ENCODE measurements around the gene CEACAM19. TPM values are rescaled to one million over a fixed set of nuclear protein-coding genes. Genes with fewer than 3 reads are reported as not detected.
A peak's percentile ranks its signal among the peaks of the same experiment; 100 is the strongest.

CEACAM19 gene
- total and polyA plus RNA-seq, 2 of the 13 experiments (the other 11 are each of a cell fraction or from before 2014, with no cell fraction given) = 1.3 to 4.0 TPM

DNA sequence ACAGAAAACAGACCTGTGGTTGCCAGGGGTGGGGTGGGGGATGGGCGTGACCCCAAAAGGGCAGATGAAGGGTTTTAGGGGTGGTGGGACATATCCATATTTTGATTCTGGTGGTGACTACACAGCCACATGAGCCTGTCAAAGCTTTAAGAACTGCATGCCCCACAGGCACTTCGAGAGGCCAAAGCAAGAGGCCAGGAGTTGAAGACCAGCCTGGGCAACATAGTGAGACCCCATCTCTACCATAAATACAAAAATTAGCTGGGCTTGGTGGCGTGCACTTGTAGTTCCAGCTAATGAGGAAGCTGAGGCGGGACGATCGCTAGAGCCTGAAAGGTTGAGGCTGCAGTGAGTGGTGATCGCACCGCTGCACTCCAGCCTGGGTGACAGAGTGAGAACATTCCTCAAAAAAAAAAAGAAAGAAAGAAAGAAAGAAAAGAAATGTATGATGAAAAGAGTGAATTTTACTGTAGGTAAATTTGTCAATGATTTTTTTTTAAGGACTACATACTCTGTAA is 58.3 kb downstream of the CEACAM19 start:
- Histone ChIP-seq H3K27me3 (ENCODE audit: control insufficient read depth in 1 of 2, insufficient read depth in 2 of 2, low read length in 2 of 2) (no peaks in the 10 kb centered on the region), H4K20me1 (ENCODE audit: insufficient read depth, low read length) (no peaks in the 10 kb centered on the region), H3K9ac (ENCODE audit: insufficient read depth, low read depth, low read length) (no peak overlapping the region), H3K4me3 (replicated peaks in 1 of 3; ENCODE audit: insufficient read depth in 1 of 3, low read depth in 2 of 3, low read length in 3 of 3) (no peak overlapping the region), H3K4me1 (ENCODE audit: insufficient read depth, low read length) (peaks cover 49% of the 10 kb centered on the region), H3K4me2 (ENCODE audit: low read depth, low read length) (no peak overlapping the region), H2AFZ (ENCODE audit: low read length) (no peak overlapping the region), H3K79me2 (ENCODE audit: insufficient read depth, low read length) (no peaks in the 10 kb centered on the region), H3K9me3 (ENCODE audit: low read length) (no peaks in the 10 kb centered on the region), H3K27ac (ENCODE audit: extremely low read length, insufficient read depth, low read length) (no peak overlapping the region), H3K36me3 (replicated peaks in 1 of 2; ENCODE audit: control insufficient read depth in 1 of 2, insufficient read depth in 2 of 2, low read length in 2 of 2) (no peaks in the 10 kb centered on the region)
- DNase-seq (ENCODE audit: low spot score) = no peak
- POLR2A ChIA-PET = interaction anchor here (2.3 kb wide), 1 partner anchor 12 kb away, joined by 8 read pairs; no protein-coding TSS in a partner anchor
- in situ Hi-C loops (cut with HindIII; ENCODE audit: extremely low pct_ligation_motif_present, low pct_unique_long_range_greater_than_20kb) (no loop called here), intact Hi-C loops (cut with micrococcal nuclease; ENCODE audit: unreplicated experiment) (no loop called here)
- CTCF ChIA-PET (ENCODE audit: low intra/inter-chr PET ratio, low total read pairs) = no interaction called here
- no peak for ATAC-seq
- no TSS peak for BruUV-seq (replicated peaks)
- WGBS (ENCODE audit: low lambda C conversion rate) = 81% methylated on average over 8 of the region's 8 CpGs
- TF ChIP-seq ZNF121 (CRISPR knock-in tag; IDR thresholded peaks at IDR 0.05) (peak; percentile 42; the same call in 1 of the 2 replicates), MYNN (CRISPR knock-in tag; IDR thresholded peaks at IDR 0.05; ENCODE audit: low read depth) (no peak)
- FAIRE-seq = no peak

DNA sequence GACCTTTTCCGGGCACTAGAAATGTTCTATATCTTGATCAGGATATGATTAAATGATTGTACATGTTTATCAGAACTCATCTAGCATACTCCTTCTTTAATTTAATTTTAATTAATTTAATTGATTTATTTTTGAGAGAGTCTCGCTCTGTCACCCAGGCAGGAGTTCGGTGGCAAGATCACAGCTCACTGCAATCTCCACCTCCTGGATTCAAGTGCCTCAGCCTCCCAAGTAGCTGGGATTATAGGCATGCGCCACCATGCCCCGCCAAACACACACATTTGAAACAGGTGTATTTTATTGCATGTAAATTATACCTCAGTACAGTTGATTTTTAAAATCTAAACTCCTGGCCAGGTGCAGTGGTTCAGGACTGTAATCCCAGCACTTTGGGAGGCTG is 59.8 kb downstream of the CEACAM19 start:
- CTCF ChIA-PET (ENCODE audit: low intra/inter-chr PET ratio, low total read pairs) = no interaction called here
- H3K27ac ChIP-seq (ENCODE audit: extremely low read length, insufficient read depth, low read length) = no peak overlapping the region
- no peak for TF ChIP-seq ZNF644 (CRISPR knock-in tag; IDR thresholded peaks at IDR 0.05; ENCODE audit: low read depth)
- no peak for TF ChIP-seq TBL1XR1 (IDR thresholded peaks at IDR 0.05; ENCODE audit: borderline replicate concordance, low read length, partially characterized antibody)
- TF ChIP-seq PCBP2 (optimal IDR thresholded peaks at IDR 0.05; ENCODE audit: low read depth, low read length, poor library complexity, severe bottlenecking) = no peak
- TF ChIP-seq ZFX (CRISPR knock-in tag; IDR thresholded peaks at IDR 0.05; ENCODE audit: low read depth) = no peak
- no peak for TF ChIP-seq ZNF274 (CRISPR knock-in tag; IDR thresholded peaks at IDR 0.05)
- TF ChIP-seq, protein P1, sequence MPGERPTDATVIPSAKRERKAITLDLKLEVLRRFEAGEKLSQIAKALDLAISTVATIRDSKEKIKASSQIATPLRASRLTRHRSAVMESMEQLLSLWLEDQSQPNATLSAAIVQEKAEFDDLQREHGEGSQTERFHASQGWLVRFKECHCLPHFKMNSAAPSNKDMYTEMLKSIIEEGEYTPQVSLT (CRISPR knock-in tag; IDR thresholded peaks at IDR 0.05; ENCODE audit: borderline replicate concordance, low read depth) = no peak
- no peak for TF ChIP-seq ZNF879 (CRISPR knock-in tag; IDR thresholded peaks at IDR 0.05)
- no peak for TF ChIP-seq HNF4A (CRISPR knock-in tag; IDR thresholded peaks at IDR 0.05)
- no peak for TF ChIP-seq ETV5 (CRISPR knock-in tag; IDR thresholded peaks at IDR 0.05; ENCODE audit: borderline replicate concordance)
- no peak for TF ChIP-seq ZNF616 (CRISPR knock-in tag; IDR thresholded peaks at IDR 0.05; ENCODE audit: low read depth)
- TF ChIP-seq NR2F1 (CRISPR knock-in tag; IDR thresholded peaks at IDR 0.05) = no peak
- TF ChIP-seq ZC3H4 (CRISPR knock-in tag; IDR thresholded peaks at IDR 0.05; ENCODE audit: borderline replicate concordance) = no peak
- TF ChIP-seq ZNF296 (CRISPR knock-in tag; conservative IDR thresholded peaks at IDR 0.05) = no peak
- TF ChIP-seq AHR (CRISPR knock-in tag; IDR thresholded peaks at IDR 0.05) = no peak
- no peak for TF ChIP-seq CHCHD3 (CRISPR knock-in tag; IDR thresholded peaks at IDR 0.05)
- TF ChIP-seq THYN1 (CRISPR knock-in tag; IDR thresholded peaks at IDR 0.05; ENCODE audit: borderline replicate concordance, low read depth) = no peak

More for the DNA sequence above, 59.8 kb downstream of the CEACAM19 start:
- Histone ChIP-seq H3K9me3 (ENCODE audit: low read length) (no peaks in the 10 kb centered on the region), H3K9ac (ENCODE audit: insufficient read depth, low read depth, low read length) (no peak overlapping the region), H3K4me3 (replicated peaks in 1 of 3; ENCODE audit: insufficient read depth in 1 of 3, low read depth in 2 of 3, low read length in 3 of 3) (no peak overlapping the region), H3K79me2 (ENCODE audit: insufficient read depth, low read length) (no peaks in the 10 kb centered on the region), H3K4me1 (ENCODE audit: insufficient read depth, low read length) (peaks cover 43% of the 10 kb centered on the region), H2AFZ (ENCODE audit: low read length) (no peak overlapping the region), H3K36me3 (replicated peaks in 1 of 2; ENCODE audit: control insufficient read depth in 1 of 2, insufficient read depth in 2 of 2, low read length in 2 of 2) (no peaks in the 10 kb centered on the region), H3K4me2 (ENCODE audit: low read depth, low read length) (no peak overlapping the region), H3K27me3 (ENCODE audit: control insufficient read depth in 1 of 2, insufficient read depth in 2 of 2, low read length in 2 of 2) (no peaks in the 10 kb centered on the region), H4K20me1 (ENCODE audit: insufficient read depth, low read length) (no peaks in the 10 kb centered on the region)
- DNase-seq (ENCODE audit: low spot score) = no peak
- BruUV-seq (replicated peaks) = no TSS peak
- 82% methylated on average over 5 of the region's 5 CpGs for WGBS (ENCODE audit: low lambda C conversion rate)
- POLR2A ChIA-PET = no interaction called here
- intact Hi-C loops (cut with micrococcal nuclease; ENCODE audit: unreplicated experiment) (no loop called here), in situ Hi-C loops (cut with HindIII; ENCODE audit: extremely low pct_ligation_motif_present, low pct_unique_long_range_greater_than_20kb) (no loop called here)
- no peak for FAIRE-seq
- no peak for ATAC-seq
